NT2/D1 (cell line): ENCODE measurements around the gene COL11A1.
"Not testable (repeated sequence)": the region's sequence is repeated elsewhere in the genome, so short reads cannot be mapped to it uniquely, and the experiment has no call there.

Experiments used
- DNase-seq: peaks from one replicate; pipeline ENCODE4 v3.0.0-alpha.2; 2011; ENCODE audit warnings: low read depth, low spot score
- H3K27me3 ChIP-seq: 2 replicates; pipeline ENCODE4 v1.6.0; 2011; ENCODE audit warnings: mild to moderate bottlenecking; ENCODE audit not compliant: insufficient read length, insufficient read depth
- H3K36me3 ChIP-seq: 2 replicates; pipeline ENCODE4 v1.6.1; 2011; ENCODE audit warnings: mild to moderate bottlenecking, low read length, mixed read lengths; ENCODE audit not compliant: insufficient read depth, insufficient read length
- H3K4me1 ChIP-seq: 2 replicates; pipeline ENCODE4 v1.5.1; 2011; ENCODE audit not compliant: insufficient read depth, insufficient read length
- H3K4me3 ChIP-seq: 2 replicates; pipeline ENCODE4 v1.5.1; 2011; ENCODE audit warnings: low read depth; ENCODE audit not compliant: insufficient read length
- H3K9ac ChIP-seq: 2 replicates; pipeline ENCODE4 v1.6.0; 2011; ENCODE audit warnings: low read depth; ENCODE audit not compliant: insufficient read length
- H3K9me3 ChIP-seq: 2 replicates; pipeline ENCODE4 v1.5.1; 2011; ENCODE audit warnings: mild to moderate bottlenecking, low read length; ENCODE audit not compliant: insufficient read depth
- SUZ12 ChIP-seq: IDR thresholded peaks from 2 replicates; pipeline ENCODE4 v1.6.1; 2011; ENCODE audit not compliant: insufficient read length, insufficient read depth; ENCODE audit errors: extremely low read depth
- YY1 ChIP-seq: IDR thresholded peaks from 2 replicates; pipeline ENCODE4 v1.6.1; 2011; ENCODE audit not compliant: insufficient read length, insufficient read depth
- ZNF274 ChIP-seq: IDR thresholded peaks from 2 replicates; pipeline ENCODE4 v1.6.1; 2011; ENCODE audit warnings: mild to moderate bottlenecking, low read depth, low read length

COL11A1 gene

DNA sequence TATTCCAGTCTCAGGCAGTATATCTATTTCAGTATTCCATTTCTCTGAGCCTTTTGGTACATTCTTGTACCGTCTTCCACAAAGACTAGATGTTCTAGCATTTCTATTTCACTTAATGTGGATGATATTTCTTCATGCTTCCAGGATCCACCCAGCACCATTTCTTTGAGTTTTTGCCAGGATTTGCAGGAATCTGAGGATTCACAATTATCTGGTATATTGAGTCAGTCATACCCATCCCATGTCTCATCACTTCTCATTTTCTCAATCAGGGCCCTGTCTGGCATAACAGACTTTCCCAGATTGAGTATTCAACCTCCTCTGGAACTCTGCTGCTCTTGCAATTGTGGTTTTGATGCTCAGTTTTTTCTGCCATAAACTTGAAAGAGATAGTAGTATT lies 20.9 kb upstream of the COL11A1 start:
- no peaks in the 10 kb centered on the region for H3K4me1 ChIP-seq
- no peak for DNase-seq
- no peaks in the 10 kb centered on the region for H3K36me3 ChIP-seq
- H3K27me3 ChIP-seq = no peaks in the 10 kb centered on the region
- TF ChIP-seq SUZ12 (no peak), YY1 (no peak), ZNF274 (no peak)
- no peak overlapping the region for H3K9ac ChIP-seq
- no peaks in the 10 kb centered on the region for H3K9me3 ChIP-seq
- no peak overlapping the region for H3K4me3 ChIP-seq

- not testable (repeated sequence) for H3K4me3 ChIP-seq, H3K9ac ChIP-seq, H3K36me3 ChIP-seq, H3K27me3 ChIP-seq, DNase-seq, H3K4me1 ChIP-seq, H3K9me3 ChIP-seq
Measured at GRCh38 chr1:103128256-103128655, 19.9 kb upstream of the COL11A1 start.

DNA sequence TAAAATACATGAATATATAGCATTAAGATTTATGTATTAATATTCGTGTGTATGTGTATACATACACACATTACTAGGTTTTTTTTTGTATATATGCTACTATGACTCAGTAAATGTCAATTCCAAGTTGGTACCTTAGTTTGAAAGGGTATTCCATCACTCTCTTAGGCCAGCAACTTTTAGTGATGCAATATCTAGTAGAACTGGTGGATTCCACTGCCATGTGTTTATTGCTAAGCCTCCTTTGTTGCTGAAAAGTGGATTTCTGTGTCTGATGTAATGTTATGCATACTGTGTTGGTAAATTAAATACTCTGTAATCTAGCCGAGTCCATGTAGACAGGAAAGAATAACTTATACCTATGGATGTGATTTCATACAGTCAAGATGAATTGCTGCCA lies 16.9 kb upstream of the COL11A1 start:
- no peak for TF ChIP-seq YY1
- no peak for TF ChIP-seq SUZ12
- no peak for TF ChIP-seq ZNF274
- DNase-seq = no peak
- Histone ChIP-seq H3K27me3 (no peaks in the 10 kb centered on the region), H3K9me3 (no peaks in the 10 kb centered on the region), H3K4me3 (no peak overlapping the region), H3K9ac (no peak overlapping the region), H3K36me3 (no peaks in the 10 kb centered on the region), H3K4me1 (no peaks in the 10 kb centered on the region)

GRCh38 chr1:103122983-103123720 lies 14.8 kb upstream of the COL11A1 start:
- Histone ChIP-seq H3K4me3 (no peak overlapping the region), H3K9ac (no peak overlapping the region), H3K27me3 (no peaks in the 10 kb centered on the region), H3K36me3 (no peaks in the 10 kb centered on the region), H3K4me1 (no peaks in the 10 kb centered on the region), H3K9me3 (no peaks in the 10 kb centered on the region)
- DNase-seq = no peak
- TF ChIP-seq YY1 (no peak), SUZ12 (no peak), ZNF274 (no peak)

DNA sequence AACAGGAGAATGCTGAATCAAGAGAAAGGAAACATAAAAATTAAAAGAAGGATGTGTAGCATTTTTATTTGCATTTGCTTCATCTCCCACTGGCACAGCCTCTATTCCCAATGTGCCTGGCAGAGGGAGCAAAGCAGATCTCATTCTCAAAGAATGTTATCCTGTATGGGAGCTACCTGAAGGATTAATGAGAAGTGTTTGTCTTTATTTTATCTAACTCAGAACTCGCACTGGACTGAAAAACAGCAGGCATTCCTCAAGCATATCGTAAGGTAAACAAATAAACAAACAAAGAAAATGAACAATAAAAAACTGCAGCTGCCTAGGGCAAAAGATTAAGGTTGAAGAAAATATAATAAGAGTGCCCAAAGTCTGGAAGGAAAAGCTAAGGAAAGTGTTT lies 12.7 kb upstream of the COL11A1 start:
- Histone ChIP-seq H3K4me1 (no peaks in the 10 kb centered on the region), H3K36me3 (no peaks in the 10 kb centered on the region), H3K9ac (no peak overlapping the region), H3K27me3 (no peaks in the 10 kb centered on the region), H3K4me3 (no peak overlapping the region), H3K9me3 (no peaks in the 10 kb centered on the region)
- DNase-seq = no peak
- TF ChIP-seq YY1 = no peak
- no peak for TF ChIP-seq ZNF274
- no peak for TF ChIP-seq SUZ12

- Histone ChIP-seq H3K9ac (no peak overlapping the region), H3K27me3 (peaks cover 5% of the 10 kb centered on the region), H3K36me3 (no peaks in the 10 kb centered on the region), H3K4me3 (no peak overlapping the region), H3K9me3 (no peaks in the 10 kb centered on the region), H3K4me1 (no peaks in the 10 kb centered on the region)
- TF ChIP-seq YY1 (no peak), SUZ12 (no peak), ZNF274 (no peak)
- no peak for DNase-seq
Measured at GRCh38 chr1:103112546-103112945, 4.2 kb upstream of the COL11A1 start.

GRCh38 chr1:103111926-103112325 lies 3.6 kb upstream of the COL11A1 start:
- no peak overlapping the region for H3K9ac ChIP-seq

DNA sequence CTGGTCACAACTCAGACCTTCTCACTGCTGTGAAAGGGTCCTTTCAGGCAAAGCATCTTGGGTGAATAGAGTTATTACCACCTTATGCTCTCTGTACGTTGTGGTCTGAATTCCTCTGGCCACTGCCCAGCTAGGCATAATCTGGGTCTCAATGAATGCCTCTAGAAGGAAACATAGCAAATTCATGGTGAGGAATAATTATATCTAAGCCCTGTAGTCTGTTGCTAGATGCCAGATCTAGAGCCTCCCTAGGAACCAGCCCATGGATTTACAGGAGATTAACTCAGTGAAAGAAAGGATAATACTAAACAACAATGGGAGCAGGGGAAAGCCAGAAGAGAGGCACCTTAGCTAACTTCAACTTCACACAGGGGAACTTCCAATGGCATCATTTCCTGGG lies 2.4 kb upstream of the COL11A1 start:
- TF ChIP-seq ZNF274 = no peak
- no peak for TF ChIP-seq YY1
- no peak for TF ChIP-seq SUZ12
- Histone ChIP-seq H3K4me1 (no peaks in the 10 kb centered on the region), H3K36me3 (no peaks in the 10 kb centered on the region), H3K27me3 (peaks cover 8% of the 10 kb centered on the region), H3K9me3 (no peaks in the 10 kb centered on the region), H3K4me3 (no peak overlapping the region), H3K9ac (no peak overlapping the region)
- no peak for DNase-seq

More at GRCh38 chr1:103111926-103112325, 3.6 kb upstream of the COL11A1 start:
- Histone ChIP-seq H3K4me3 (no peak overlapping the region), H3K4me1 (no peaks in the 10 kb centered on the region), H3K27me3 (peaks cover 8% of the 10 kb centered on the region), H3K9me3 (no peaks in the 10 kb centered on the region), H3K36me3 (no peaks in the 10 kb centered on the region)
- TF ChIP-seq SUZ12 (no peak), YY1 (no peak)
- no peak for DNase-seq
